ENCODE data around the gene CPLX1.

DNA sequence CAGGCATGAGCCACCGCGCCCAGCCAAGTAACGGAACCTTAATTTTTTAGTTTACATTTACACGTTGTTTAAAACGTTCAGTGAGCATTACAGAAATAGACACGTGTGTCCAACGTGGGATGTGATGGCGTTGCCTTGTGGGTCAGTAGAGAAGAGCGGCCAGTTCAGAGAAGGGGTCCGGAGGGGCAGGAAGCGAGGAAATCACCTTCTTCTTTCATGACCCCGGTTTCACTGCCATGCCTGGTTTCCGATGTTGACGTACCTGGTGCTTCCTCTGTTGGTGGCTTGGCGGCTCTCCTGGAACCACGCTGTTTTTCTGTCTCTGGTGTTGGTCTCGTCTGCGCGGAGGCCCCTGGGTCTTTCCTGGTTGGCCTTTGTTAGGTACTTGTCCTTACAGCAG lies 77.5 kb downstream of the CPLX1 start:
- TF ChIP-seq, protein P1, sequence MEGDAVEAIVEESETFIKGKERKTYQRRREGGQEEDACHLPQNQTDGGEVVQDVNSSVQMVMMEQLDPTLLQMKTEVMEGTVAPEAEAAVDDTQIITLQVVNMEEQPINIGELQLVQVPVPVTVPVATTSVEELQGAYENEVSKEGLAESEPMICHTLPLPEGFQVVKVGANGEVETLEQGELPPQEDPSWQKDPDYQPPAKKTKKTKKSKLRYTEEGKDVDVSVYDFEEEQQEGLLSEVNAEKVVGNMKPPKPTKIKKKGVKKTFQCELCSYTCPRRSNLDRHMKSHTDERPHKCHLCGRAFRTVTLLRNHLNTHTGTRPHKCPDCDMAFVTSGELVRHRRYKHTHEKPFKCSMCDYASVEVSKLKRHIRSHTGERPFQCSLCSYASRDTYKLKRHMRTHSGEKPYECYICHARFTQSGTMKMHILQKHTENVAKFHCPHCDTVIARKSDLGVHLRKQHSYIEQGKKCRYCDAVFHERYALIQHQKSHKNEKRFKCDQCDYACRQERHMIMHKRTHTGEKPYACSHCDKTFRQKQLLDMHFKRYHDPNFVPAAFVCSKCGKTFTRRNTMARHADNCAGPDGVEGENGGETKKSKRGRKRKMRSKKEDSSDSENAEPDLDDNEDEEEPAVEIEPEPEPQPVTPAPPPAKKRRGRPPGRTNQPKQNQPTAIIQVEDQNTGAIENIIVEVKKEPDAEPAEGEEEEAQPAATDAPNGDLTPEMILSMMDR (IDR thresholded peaks at IDR 0.05) = no peak
- TF ChIP-seq POLR2A (IDR thresholded peaks at IDR 0.05) = no peak

Measured in tibial nerve (tissue), 3 donors.